ENCODE measurements around the gene JAZF1. TPM values are rescaled to one million over a fixed set of nuclear protein-coding genes. Genes with fewer than 3 reads are reported as not detected.

The JAZF1 gene
- polyA plus RNA-seq, 3 donors: 12.1 to 18.1 (median 17.2) TPM

DNA sequence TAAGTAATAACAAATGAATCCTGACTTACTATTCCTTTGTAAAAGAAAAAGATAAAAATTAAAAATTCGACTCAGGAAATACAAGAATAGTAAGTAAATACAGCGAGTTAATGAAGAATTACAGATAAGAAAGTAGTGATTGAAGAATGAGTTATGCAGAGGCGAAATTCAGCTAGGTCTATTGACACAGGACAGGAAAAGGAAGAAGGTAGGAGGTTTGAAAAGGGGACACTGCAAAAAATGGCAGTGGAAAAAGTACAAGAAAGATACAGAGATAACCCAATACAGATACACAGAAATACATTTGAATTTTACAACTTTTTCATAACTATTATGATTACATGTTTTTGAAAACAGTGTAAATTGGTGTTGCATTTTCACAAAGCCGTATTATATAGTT lies 28.0 kb downstream of the JAZF1 start:
- peak overlapping the region in 1 of 3 experiments; percentile 36 for H3K4me3 ChIP-seq (replicated peaks in 1 of 3; ENCODE audit: low read depth in 2 of 3, low read length in 3 of 3)
- H3K79me2 ChIP-seq (ENCODE audit: insufficient read depth, low read length): peaks cover 76% of the 10 kb centered on the region
- no peak overlapping the region for H3K9ac ChIP-seq (ENCODE audit: insufficient read depth, low read length, poor library complexity, severe bottlenecking)
- no peak overlapping the region for H2AFZ ChIP-seq (ENCODE audit: insufficient read depth, low read depth, low read length, poor library complexity, severe bottlenecking)
- H4K20me1 ChIP-seq (ENCODE audit: insufficient read depth, low read length): no peaks in the 10 kb centered on the region
- peaks cover 0 to 14% of the 10 kb centered on the region in 2 donors for H3K36me3 ChIP-seq (replicated peaks in 1 of 2; ENCODE audit: control insufficient read depth in 1 of 2, insufficient read depth in 2 of 2, low read length in 2 of 2)
- H3K9me3 ChIP-seq (replicated peaks in 1 of 2; ENCODE audit: control insufficient read depth in 1 of 2, insufficient read depth in 1 of 2, low read length in 2 of 2): no peaks in the 10 kb centered on the region
- intact Hi-C loops (cut with micrococcal nuclease): loop anchor here in 1 of 2 donors (10.0 kb wide), 2 partner anchors 82 to 532 kb away; no protein-coding TSS in a partner anchor
- no CpG with 5 or more reads among the region's 4 CpGs for WGBS (ENCODE audit: insufficient coverage)
- Mint-ChIP-seq H3K27ac (peak overlapping the region; percentile 84 to 95 (median 91)), H3K4me3 (no peak overlapping the region), H3K36me3 (peaks cover 15 to 29% of the 10 kb centered on the region in 2 donors), H3K4me1 (peaks cover 61% of the 10 kb centered on the region), H3K27me3 (ENCODE audit: low read depth in 3 of 3) (no peaks in the 10 kb centered on the region), H3K9me3 (peaks cover 0 to 2% (median 0%) of the 10 kb centered on the region in 7 donors)
- no peak for DNase-seq
- peak overlapping the region; percentile 44 for H3K4me2 ChIP-seq (replicated peaks; ENCODE audit: extremely low read depth, low read length, poor library complexity, severe bottlenecking)
- TF ChIP-seq, protein P1, sequence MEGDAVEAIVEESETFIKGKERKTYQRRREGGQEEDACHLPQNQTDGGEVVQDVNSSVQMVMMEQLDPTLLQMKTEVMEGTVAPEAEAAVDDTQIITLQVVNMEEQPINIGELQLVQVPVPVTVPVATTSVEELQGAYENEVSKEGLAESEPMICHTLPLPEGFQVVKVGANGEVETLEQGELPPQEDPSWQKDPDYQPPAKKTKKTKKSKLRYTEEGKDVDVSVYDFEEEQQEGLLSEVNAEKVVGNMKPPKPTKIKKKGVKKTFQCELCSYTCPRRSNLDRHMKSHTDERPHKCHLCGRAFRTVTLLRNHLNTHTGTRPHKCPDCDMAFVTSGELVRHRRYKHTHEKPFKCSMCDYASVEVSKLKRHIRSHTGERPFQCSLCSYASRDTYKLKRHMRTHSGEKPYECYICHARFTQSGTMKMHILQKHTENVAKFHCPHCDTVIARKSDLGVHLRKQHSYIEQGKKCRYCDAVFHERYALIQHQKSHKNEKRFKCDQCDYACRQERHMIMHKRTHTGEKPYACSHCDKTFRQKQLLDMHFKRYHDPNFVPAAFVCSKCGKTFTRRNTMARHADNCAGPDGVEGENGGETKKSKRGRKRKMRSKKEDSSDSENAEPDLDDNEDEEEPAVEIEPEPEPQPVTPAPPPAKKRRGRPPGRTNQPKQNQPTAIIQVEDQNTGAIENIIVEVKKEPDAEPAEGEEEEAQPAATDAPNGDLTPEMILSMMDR (IDR thresholded peaks at IDR 0.05): no peak
- no peaks in the 10 kb centered on the region for H3K27me3 ChIP-seq (ENCODE audit: control insufficient read depth in 2 of 2, insufficient read depth in 2 of 2, low read length in 2 of 2)
- peak overlapping the region; percentile 55 to 75 for H3K27ac ChIP-seq (ENCODE audit: low read depth in 1 of 2, low read length in 2 of 2)
- peaks cover 61 to 63% of the 10 kb centered on the region in 2 donors for H3K4me1 ChIP-seq (ENCODE audit: control insufficient read depth in 1 of 2, insufficient read depth in 2 of 2, low read length in 2 of 2)

DNA sequence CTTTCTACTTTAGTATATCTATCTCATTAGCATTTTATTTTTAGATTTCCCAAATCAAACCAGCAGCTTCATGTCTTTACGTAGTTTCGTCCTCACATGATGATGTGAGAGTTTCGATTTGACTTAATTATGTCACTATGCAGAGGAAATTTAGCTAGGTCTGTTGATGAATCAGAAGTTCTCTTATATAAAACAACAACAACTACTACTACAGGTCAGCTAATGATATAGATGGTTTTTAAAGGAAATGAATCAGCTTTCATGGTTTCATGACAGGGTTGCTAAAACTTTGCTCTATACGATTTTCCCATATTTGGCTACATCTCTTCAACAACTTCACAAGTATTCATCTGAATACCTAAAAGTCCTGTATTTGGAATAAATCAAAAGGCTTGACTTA lies 28.6 kb downstream of the JAZF1 start:
- Mint-ChIP-seq H3K4me1 (peaks cover 55% of the 10 kb centered on the region), H3K36me3 (peaks cover 15 to 29% of the 10 kb centered on the region in 2 donors), H3K27me3 (ENCODE audit: low read depth in 3 of 3) (no peaks in the 10 kb centered on the region), H3K4me3 (peak overlapping the region in 1 of 2 donors; percentile 47), H3K9me3 (peaks cover 0 to 2% (median 0%) of the 10 kb centered on the region in 7 donors), H3K27ac (peak overlapping the region; percentile 84 to 95 (median 91))
- Histone ChIP-seq H3K4me1 (ENCODE audit: control insufficient read depth in 1 of 2, insufficient read depth in 2 of 2, low read length in 2 of 2) (peaks cover 55 to 56% of the 10 kb centered on the region in 2 donors), H3K4me2 (replicated peaks; ENCODE audit: extremely low read depth, low read length, poor library complexity, severe bottlenecking) (peak overlapping the region; percentile 44), H2AFZ (ENCODE audit: insufficient read depth, low read depth, low read length, poor library complexity, severe bottlenecking) (no peak overlapping the region), H3K4me3 (replicated peaks in 1 of 3; ENCODE audit: low read depth in 2 of 3, low read length in 3 of 3) (peak overlapping the region in 1 of 3 experiments; percentile 36), H3K9ac (ENCODE audit: insufficient read depth, low read length, poor library complexity, severe bottlenecking) (no peak overlapping the region), H4K20me1 (ENCODE audit: insufficient read depth, low read length) (no peaks in the 10 kb centered on the region), H3K27ac (ENCODE audit: low read depth in 1 of 2, low read length in 2 of 2) (peak overlapping the region; percentile 55 to 75), H3K36me3 (replicated peaks in 1 of 2; ENCODE audit: control insufficient read depth in 1 of 2, insufficient read depth in 2 of 2, low read length in 2 of 2) (peaks cover 0 to 14% of the 10 kb centered on the region in 2 donors), H3K9me3 (replicated peaks in 1 of 2; ENCODE audit: control insufficient read depth in 1 of 2, insufficient read depth in 1 of 2, low read length in 2 of 2) (no peaks in the 10 kb centered on the region), H3K27me3 (ENCODE audit: control insufficient read depth in 2 of 2, insufficient read depth in 2 of 2, low read length in 2 of 2) (no peaks in the 10 kb centered on the region), H3K79me2 (ENCODE audit: insufficient read depth, low read length) (peaks cover 70% of the 10 kb centered on the region)
- intact Hi-C loops (cut with micrococcal nuclease): loop anchor here in 1 of 2 donors (10.0 kb wide), 2 partner anchors 83 to 533 kb away; no protein-coding TSS in a partner anchor
- TF ChIP-seq, protein P1 (IDR thresholded peaks at IDR 0.05): no peak
- no CpG with 5 or more reads among the region's 4 CpGs for WGBS (ENCODE audit: insufficient coverage)
- peak; percentile 72 to 94 (median 77) for DNase-seq
